RKO (cell line): Measurements from ENCODE around the gene WNT7B.

Experiments used
- DNase-seq: peaks from one replicate; pipeline ENCODE4 v3.0.0-alpha.2; 2016; ENCODE audit warnings: low spot score

WNT7B gene

GRCh38 chr22:45927059-45927458 is 49.9 kb downstream of the WNT7B start:
- no peak for DNase-seq

DNA sequence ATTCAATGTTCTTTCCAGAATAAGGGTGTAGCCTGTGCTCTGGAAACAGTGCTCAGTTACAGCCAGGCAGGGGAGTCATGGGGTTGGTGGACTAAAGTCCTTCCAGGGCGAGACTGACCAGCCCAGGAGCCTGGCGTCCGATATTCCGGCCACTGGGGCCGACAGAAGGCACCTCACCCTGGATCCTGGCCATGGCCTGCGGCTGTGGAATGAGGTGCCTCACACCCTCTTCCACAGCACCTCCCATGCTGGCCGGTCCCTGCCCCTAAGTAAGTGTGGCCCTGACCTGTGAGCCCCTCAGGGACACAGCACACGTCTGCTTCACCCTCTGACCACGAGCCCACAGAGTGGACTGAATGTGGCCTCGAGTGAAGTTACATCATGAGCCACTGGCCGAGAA is 50.5 kb downstream of the WNT7B start:
- no peak for DNase-seq

GRCh38 chr22:45925811-45926351 is 51.1 kb downstream of the WNT7B start:
- no peak for DNase-seq

DNA sequence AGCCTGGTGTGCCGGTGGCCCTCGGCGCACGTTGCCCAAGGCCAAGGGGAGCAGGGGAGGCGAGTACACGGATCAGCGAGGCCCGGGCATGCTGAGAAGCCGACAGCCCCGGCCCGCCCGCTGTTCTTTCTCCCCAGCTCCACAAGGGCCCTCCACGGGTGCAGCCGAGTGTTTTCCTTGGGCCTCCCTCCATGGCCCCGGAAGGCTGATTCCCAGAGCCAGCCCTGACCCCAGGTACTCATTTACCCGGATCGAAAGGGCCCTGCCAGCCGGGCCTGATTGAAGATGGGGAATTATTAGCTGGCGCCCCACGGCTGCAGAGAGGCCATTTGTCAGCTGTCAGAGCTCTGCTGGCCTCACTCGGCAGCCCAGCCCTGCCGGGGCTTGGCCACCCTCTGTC is 53.1 kb downstream of the WNT7B start:
- no peak for DNase-seq

- DNase-seq = no peak
Observed at GRCh38 chr22:45923212-45923611, 53.8 kb downstream of the WNT7B start.

GRCh38 chr22:45922661-45923060 is 54.3 kb downstream of the WNT7B start:
- DNase-seq = no peak

GRCh38 chr22:45922256-45922655 is 54.7 kb downstream of the WNT7B start:
- no peak for DNase-seq

DNA sequence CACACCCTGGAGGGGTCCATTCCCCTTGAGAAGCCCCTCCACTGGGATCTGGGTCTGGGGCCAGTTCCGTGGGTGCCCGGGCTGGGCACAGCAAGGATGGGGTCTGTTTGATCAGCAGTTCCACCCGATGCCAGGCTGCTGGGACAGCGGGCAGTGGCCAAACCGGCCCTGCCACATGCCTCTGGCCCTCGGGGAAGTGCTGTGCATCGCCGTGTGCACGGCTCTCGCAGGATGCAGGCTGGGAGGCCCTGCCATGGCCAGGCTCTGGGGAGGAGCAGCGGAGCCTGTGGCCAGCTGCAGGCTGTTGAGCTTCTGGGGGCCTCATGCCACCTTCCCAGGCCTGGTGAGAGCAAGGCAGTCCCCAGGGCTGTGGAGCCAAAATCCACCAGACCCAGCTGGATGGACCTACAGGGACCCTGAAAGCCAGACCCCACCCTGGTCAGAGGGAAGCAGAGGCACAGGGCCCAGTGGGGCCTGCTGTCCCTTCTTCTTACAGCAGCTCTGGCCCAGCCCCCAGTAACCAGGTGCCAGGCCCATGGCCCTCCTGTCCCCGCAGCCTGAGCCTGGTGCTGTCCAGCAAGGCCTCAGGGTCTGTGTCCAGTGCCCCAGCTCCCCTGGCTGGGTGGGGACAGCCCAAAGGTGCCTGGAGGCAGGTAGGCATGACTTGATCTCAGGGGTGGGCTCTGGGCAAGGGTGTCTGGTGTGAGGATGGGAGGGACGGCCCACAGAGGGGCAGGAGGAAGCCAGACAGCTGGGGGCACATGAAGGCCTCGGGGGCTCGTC is 57.3 kb downstream of the WNT7B start:
- DNase-seq = no peak

- no peak for DNase-seq
Observed at GRCh38 chr22:45918459-45919370, 58.2 kb downstream of the WNT7B start.

GRCh38 chr22:45917700-45918458 is 59.1 kb downstream of the WNT7B start:
- no peak for DNase-seq

GRCh38 chr22:45917146-45917545 is 59.8 kb downstream of the WNT7B start:
- DNase-seq = no peak

DNA sequence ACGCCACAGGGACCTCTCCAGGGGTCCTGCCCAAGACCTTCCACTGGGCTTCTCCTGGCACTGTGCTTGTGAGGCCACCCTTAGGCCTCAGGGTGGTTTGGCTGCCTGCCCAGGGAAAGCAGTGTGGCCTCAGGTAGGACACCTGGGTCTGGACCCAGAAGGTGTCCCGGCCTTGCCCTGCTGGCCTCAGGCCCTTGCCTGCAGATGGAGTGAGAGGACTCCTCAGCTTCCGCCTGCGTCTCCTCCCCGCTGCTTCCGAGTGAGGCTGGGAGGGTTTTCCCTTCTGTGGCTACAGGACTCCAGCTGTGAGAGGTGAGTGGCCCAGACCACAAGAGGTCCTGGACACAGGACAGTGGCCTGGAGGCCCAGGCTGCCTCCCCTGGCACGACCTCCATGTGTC is 60.4 kb downstream of the WNT7B start:
- no peak for DNase-seq

DNA sequence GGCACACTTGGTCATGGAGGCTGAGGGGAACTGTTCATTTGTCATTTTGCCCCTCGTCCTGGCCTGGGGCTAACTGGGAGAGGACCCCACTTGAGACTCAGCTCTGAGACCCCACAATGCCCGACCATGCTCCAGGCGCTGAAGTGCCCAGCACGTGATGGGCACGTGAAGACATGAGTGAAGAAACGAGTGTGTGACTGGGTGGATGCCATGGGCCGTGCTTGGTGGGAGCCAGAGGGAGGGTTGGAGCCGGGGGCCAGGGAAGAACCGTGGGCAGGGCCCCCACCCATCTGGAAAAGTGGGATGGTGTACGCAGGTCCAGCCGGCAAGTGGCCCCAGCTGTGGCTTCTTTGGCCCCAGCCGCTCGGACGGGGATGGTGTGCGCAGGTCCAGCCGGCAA is 61.1 kb downstream of the WNT7B start:
- no peak for DNase-seq

GRCh38 chr22:45915151-45915550 is 61.8 kb downstream of the WNT7B start:
- DNase-seq = no peak

DNA sequence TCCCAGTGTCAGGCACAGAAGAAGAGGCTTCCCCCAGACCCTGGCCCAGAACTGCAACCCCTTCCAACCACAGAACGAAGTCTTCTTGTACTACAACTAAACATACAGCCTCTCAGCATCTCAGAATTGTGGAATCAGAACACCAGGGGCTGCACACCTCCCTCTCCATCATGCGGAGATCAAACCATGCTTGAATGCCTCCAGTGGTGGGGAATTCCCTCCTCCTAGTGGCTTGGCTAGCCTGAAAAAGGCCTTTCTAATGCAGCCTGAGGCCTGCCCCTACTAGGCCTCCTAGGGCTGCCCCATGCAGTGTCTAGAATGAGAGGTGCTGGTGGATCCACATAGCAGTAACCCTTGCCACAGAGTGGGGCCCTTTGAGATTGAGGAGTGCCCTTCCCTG is 62.7 kb downstream of the WNT7B start:
- DNase-seq = no peak

DNA sequence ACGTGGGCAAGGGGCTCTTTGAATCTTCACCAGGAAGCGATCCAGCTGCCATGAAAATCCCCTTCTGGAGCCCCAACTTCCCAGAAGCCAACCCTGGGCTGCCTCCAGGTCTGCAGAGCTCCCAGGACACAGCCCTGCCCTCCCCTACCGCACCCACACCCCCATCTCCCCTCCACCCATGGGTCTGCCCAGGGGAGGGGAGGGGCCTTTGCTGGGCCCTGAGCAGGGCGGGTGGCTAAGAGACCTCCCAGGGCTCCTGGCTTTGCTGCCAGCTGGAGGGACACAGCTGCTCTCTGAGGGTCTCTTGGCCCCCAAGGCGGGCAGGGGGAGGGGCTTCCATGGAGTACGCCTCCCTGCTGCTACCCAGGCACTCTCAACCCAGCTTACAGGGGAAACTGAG is 64.1 kb downstream of the WNT7B start:
- no peak for DNase-seq

DNA sequence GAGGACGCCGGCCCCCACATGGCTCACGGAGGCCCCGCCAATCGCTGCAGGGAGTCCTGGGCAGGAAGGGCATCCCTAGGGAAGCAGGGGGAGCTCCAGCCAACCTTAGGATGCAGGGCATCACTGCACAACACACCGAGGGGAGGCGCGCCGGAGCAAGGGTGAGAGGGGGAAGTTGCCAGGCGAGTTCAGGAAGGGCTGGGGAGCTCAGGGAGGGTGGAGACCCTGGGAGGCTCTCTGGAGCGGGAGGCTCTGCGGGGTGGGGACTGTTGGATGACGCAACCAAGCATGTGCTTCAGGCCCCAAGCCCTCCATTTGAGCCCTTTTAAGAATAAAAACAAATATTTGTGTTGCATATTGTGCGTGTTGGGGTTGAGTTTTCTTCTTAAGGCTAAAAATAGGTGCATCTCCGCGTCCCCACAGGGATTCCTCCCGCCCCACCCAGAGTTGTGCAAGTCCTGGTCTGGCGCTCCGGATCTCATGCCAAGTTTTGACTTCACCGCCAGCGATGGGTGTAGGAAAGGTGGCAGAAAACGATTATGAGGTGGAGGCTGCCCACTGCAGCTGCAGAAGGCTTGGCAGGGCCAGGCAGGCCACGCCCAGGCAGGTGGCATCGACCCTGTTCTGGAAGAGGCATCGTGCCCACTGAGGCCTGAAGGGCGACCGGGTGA is 65.2 kb downstream of the WNT7B start:
- no peak for DNase-seq

DNA sequence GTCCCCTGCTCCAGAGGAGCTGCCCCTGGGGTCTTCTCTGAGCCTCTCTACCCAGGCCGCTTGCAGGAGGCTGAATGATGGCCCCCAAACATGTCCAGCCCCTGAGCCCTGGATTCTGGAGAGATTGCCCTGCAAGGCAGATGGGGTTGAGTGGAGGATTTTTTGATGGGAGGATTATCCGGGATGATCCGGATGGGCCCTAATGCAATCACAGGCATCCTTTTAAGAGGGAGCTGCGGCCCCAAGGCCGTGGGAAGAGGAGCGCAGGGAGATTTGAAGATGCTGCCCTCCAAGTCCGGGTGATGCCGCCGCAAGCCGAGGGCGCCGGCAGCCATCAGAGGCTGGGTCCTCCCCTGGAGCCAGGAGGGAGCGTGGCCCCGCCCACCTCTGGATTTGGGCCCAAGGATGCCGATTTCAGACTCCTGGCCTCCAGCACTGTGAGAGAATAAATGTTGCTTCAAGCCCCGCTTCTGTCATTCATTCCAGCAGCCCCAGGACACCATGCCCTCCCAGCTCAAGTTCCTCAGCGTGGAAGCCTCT is 66.0 kb downstream of the WNT7B start:
- no peak for DNase-seq

GRCh38 chr22:45908961-45909360 is 68.0 kb downstream of the WNT7B start:
- DNase-seq = no peak

DNA sequence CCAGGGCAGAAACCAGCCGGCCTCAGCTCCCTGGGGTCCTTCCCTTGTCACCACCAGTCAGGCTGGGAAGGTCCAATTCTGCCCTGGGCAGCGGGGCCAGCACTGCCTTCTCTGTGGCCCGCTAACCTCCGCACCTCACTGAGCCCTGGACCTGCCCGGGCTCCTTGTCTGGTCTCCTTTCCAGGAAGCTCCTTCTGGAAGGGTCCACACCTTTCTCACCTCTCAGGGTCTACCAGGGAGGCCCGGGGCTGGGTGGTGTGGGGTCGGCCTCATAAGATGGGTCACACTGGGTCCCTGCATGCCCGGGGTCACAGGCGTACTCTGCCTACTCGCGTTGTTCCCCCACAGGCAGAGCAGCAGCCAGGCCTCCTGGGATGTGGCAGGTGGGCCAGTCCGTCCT is 69.0 kb downstream of the WNT7B start:
- DNase-seq = no peak

GRCh38 chr22:45907378-45907777 is 69.6 kb downstream of the WNT7B start:
- DNase-seq = no peak
